Vagina (tissue), 2 donors: ENCODE results near the gene CXCL16.

ENCODE experiments used
- CTCF ChIP-seq, 3 experiments: fragments of 450-650 bp in 2 of 3; fragments of 200-600 bp in 1 of 3; sonication (generic) in 1 of 3; IDR thresholded peaks; one replicate each; pipeline ENCODE4 v1.5.1; 2017 to 2019; ENCODE audit warnings: antibody characterized with exemption in 3 of 3, mild to moderate bottlenecking in 2 of 3, moderate library complexity in 2 of 3
- POLR2A ChIP-seq, 2 donors: fragments of 450-650 bp; IDR thresholded peaks; one replicate each; pipeline ENCODE4 v1.6.1; 2017; ENCODE audit warnings: antibody characterized with exemption in 2 of 2, mild to moderate bottlenecking in 2 of 2, moderate library complexity in 2 of 2

- TF ChIP-seq POLR2A (IDR thresholded peaks at IDR 0.05) (peak in 1 of 2 donors; percentile 26), CTCF (IDR thresholded peaks at IDR 0.05) (no peak)
Measured at GRCh38 chr17:4739122-4740024, at the start of gene CXCL16, which contains the start of gene ZMYND15.
